22Rv1 (cell line): ENCODE data around the gene AREL1.

Source experiments
- CTCF ChIP-seq: fragments of 450-650 bp; IDR thresholded peaks from 2 replicates; pipeline ENCODE4 v1.5.1; 2017; ENCODE audit warnings: mild to moderate bottlenecking
- ZFX ChIP-seq: fragments of 450-650 bp; IDR thresholded peaks from 2 replicates; pipeline ENCODE4 v1.6.1; 2017; ENCODE audit warnings: antibody characterized with exemption, borderline replicate concordance

GRCh38 chr14:74634481-74634880 is 78.4 kb downstream of the AREL1 start:
- TF ChIP-seq ZFX (no peak), CTCF (no peak)
